Posterior vena cava (tissue), 2 donors: Measurements from ENCODE around the gene RBM20. TPM values are rescaled to one million over a fixed set of nuclear protein-coding genes. Genes with fewer than 3 reads are reported as not detected.

Experiments
- DNase-seq: peaks from one replicate; pipeline ENCODE4 v3.0.0-alpha.2; 2020; ENCODE audit warnings: low spot score
- intact Hi-C, 2 donors: fragments of 100-400 bp; cut with DNase I; formaldehyde crosslinking; loops; one replicate each; pipeline versions ENCODE4 v1.14.1 to v1.14.2; 2022 to 2023
- total RNA-seq, 2 donors: library from RNA; stranded (reverse); fragmentation: NEBNext Ultra II Directional; extraction: Animal tissue kit (Norgen Biotek cat#: 25700); gene quantifications; one replicate each; pipeline ENCODE4 v1.2.1, GENCODE V29; 2021
- donor health status: DM: yes; HTN: yes; CAD: no.
- donor health status: DM: yes; HTN: yes; CAD: no.

The RBM20 gene
- total RNA-seq, 2 donors from 2014 or later = 2.0 to 3.0 TPM

GRCh38 chr10:110810625-110811024, 166.5 kb downstream of the RBM20 start:
- no peak for DNase-seq
- intact Hi-C loops = no loop called here

DNA sequence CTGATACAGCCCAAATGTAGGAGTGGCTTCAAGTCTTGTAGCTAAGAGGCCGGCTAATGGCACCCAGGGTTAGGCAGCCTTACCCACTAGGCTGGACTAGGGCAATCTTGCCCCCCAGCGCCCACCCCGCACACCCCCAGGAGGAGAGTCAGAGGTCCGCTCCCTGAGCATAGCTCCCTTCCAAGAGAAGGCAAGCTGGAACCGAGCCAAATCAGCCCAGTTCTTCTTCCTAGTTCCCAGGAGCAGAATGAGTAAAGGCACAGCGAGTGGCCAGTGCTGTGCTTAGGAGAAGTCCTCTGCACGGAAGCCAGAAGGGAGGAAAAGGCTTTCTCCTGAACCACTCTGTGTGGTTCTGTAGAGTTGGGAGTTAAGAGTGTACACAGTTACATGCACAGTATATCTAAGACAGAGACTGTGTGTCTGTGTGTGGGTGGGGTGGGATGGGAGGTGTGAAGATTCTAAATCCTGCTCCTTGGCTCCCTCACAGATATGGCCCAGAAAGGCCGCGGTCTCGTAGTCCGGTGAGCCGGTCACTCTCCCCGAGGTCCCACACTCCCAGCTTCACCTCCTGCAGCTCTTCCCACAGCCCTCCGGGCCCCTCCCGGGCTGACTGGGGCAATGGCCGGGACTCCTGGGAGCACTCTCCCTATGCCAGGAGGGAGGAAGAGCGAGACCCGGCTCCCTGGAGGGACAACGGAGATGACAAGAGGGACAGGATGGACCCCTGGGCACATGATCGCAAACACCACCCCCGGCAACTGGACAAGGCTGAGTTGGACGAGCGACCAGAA, 167.8 kb downstream of the RBM20 start:
- intact Hi-C loops = no loop called here
- DNase-seq = no peak

GRCh38 chr10:110812583-110812982, 168.4 kb downstream of the RBM20 start:
- intact Hi-C loops = no loop called here
- no peak for DNase-seq

DNA sequence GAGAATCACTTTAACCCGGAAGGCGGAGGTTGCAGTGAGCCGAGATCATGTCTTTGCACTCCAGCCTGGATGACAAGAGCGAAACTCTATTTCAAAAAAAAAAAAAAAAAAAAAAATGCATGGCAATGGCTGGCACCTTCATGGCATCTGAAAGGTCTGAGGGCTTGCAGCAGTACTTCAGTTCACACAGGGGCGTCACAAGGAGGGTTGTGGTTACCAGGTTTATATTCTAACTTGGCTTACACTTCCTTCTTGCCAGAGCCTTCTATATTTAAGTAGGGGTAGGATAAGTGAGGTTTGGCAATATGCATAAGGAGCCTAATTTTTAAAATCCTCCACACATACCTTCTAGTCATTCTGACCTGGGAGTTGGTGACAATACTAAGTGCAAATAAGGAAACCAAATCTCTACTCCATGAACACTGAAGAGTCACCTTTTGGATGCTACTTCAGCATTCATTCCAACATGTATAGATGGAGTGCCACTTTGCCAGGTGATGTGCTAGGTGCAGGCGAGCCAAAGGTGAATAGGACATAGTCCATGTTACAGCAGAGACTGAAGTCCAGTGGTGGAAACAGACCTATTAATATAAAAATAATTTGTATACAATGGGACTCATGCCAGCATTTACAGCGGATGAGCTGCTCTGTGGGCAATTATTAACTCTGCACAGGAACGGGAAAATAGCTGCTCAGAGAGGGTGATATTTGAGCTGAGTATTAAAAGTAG, 169.8 kb downstream of the RBM20 start:
- intact Hi-C loops = no loop called here
- DNase-seq = no peak

GRCh38 chr10:110815354-110816004, 171.3 kb downstream of the RBM20 start:
- DNase-seq = no peak
- intact Hi-C loops = loop anchor here in 1 of 2 donors (5.0 kb wide), 1 partner anchor 52 kb away; no protein-coding TSS in a partner anchor

- DNase-seq = no peak
- intact Hi-C loops = loop anchor here in 1 of 2 donors (5.0 kb wide), 1 partner anchor 50 kb away; no protein-coding TSS in a partner anchor
These were observed 173.5 kb downstream of the RBM20 start for GRCh38 chr10:110817614-110818013.

DNA sequence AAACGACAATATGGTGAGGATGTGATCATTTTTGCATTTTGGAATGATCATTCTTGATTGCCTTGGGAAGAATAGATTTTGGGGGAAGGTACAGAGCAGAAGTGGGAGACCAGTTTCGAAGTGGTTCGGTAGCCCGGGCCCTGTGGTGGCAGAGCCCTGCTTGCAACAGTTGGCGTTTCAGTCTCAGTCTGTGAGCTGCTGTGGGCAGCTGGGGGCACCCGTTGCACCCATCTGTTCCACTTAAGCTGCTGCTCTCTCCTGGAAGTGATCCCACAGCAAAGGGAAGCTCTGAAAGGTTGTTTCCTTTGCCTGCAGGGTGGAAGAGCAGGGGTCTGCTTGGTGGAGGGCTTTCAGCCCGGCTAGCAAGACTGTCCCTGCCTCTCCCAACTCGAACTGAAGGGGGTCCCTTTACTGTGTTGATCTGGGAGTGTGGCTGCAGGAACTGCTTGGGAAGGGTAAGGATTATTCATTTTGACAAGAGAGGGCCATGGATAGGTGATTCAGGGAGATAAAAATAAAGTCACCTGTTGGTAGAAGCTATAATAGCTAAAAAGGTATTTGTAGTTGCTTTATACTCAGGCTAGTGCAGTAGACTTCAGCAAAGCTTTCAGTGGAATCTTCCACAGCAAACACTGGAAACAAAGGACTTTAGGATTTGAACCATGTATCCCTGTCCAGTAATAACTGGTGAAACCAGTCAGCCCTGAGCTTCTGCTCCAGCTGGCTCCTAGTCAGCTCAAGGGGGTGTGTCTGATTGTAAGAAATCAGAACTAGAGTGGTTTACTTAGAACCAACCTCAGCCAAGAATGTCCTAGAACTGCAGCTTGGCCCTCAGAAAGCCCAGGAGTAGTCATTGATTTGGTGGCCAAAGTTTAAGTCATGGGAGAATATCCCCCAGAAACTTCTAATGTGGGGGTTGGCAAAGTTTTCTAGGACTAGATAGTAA, 174.4 kb downstream of the RBM20 start:
- intact Hi-C loops = loop anchor here in 1 of 2 donors (5.0 kb wide), 1 partner anchor 49 kb away; no protein-coding TSS in a partner anchor
- no peak for DNase-seq

- DNase-seq = no peak
- intact Hi-C loops = loop anchor here in 1 of 2 donors (5.0 kb wide), 1 partner anchor 52 kb away; the partner anchor contains the start of gene PDCD4
These were observed 176.2 kb downstream of the RBM20 start for GRCh38 chr10:110820321-110820814.

DNA sequence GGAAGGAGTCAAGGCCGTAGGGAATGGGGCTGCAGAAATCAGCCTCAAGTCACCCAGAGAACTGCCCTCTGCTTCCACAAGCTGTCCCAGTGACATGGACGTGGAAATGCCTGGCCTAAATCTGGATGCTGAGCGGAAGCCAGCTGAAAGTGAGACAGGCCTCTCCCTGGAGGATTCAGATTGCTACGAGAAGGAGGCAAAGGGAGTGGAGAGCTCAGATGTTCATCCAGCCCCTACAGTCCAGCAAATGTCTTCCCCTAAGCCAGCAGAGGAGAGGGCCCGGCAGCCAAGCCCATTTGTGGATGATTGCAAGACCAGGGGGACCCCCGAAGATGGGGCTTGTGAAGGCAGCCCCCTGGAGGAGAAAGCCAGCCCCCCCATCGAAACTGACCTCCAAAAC, 177.4 kb downstream of the RBM20 start:
- intact Hi-C loops = loop anchor here in 1 of 2 donors (5.0 kb wide), 1 partner anchor 51 kb away; the partner anchor contains the start of gene PDCD4
- DNase-seq = no peak

- intact Hi-C loops = loop anchor here in 1 of 2 donors (5.0 kb wide), 1 partner anchor 50 kb away; the partner anchor contains the start of gene PDCD4
- DNase-seq = no peak
These were observed 178.0 kb downstream of the RBM20 start for GRCh38 chr10:110822035-110822711.

- intact Hi-C loops = loop anchor here in 1 of 2 donors (5.0 kb wide), 1 partner anchor 49 kb away; the partner anchor contains the start of gene PDCD4
- DNase-seq = no peak
These were observed 178.7 kb downstream of the RBM20 start for GRCh38 chr10:110822712-110823311.

DNA sequence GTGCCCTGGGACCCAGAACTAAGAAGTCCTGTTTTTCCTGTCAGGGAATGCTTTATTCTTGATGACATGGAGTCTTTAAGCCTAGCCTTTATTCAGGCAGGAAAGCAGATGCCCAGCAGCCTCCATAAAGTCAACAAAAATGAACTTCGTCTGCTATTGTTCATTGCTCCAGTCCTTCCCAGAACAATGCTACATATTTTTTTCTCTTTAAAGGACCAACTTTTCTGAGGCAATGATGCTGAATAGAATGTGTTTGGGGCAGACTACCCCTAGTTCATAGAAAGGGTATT, 180.0 kb downstream of the RBM20 start:
- no peak for DNase-seq
- intact Hi-C loops = loop anchor here in 1 of 2 donors (5.0 kb wide), 1 partner anchor 48 kb away; the partner anchor contains the start of gene PDCD4

GRCh38 chr10:110824660-110825059, 180.5 kb downstream of the RBM20 start:
- intact Hi-C loops = loop anchor here in 1 of 2 donors (5.0 kb wide), 1 partner anchor 48 kb away; the partner anchor contains the start of gene PDCD4

DNA sequence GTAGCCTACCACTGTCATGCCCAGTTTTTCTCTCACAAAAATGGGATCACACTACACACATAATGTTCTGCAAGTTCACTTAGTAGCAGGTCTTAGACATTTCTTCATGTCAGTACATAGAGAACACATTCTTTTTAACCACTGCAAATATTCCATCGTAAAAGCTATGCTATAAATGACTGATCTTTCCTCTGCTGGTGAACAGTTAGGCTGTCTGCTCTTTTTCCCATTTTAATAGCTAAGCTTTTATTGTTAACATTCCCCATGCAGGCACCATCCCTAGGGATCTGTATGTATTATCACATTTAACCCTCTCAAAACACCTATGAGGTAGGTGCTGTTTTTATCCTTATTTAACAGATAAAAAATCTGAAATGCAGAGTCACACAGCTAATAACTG, 181.4 kb downstream of the RBM20 start:
- intact Hi-C loops = no loop called here
- DNase-seq = no peak

More at GRCh38 chr10:110824660-110825059, 180.5 kb downstream of the RBM20 start:
- DNase-seq = no peak

- DNase-seq = no peak
- intact Hi-C loops = no loop called here
These were observed 183.3 kb downstream of the RBM20 start for GRCh38 chr10:110827410-110827809.

DNA sequence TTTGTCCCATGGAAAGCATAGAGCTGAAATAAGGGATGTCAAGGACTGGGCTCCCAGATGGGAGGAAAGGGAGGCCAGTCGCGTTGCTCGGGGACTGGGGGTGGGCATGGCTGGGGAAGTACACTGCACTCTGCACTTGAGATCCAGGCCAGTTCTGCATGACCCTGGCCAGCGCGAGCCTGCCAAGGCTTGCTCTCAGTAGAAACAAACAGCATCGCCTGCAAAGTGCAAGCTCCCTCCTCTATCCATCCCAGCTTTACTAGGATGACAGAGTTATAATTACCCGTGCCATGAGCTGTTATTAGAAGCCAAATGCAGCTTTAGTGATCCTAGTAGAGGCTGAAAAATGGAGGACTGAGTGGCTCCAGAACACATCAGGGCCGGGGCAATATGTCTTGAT, 183.7 kb downstream of the RBM20 start:
- intact Hi-C loops = no loop called here
- no peak for DNase-seq

DNA sequence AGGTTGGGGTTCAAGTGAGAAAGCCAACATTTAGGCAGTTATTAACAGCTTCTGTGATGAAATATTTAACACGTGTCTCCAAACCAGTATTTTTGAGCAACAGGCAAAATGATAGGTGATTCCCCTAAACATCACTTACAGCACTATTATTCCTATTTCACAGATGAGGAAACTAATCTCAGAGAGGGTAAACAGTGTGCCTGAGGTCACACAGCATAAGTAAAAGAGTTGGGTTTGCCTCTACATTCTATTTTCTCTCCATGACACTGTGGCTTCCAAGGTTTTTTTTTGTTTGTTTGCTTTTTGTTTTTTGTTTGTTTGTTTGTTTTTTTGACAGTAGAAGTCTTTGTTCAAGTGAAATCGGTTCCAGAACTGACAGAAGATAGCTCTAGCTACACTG, 184.4 kb downstream of the RBM20 start:
- intact Hi-C loops = no loop called here
- DNase-seq = no peak
